Vagina (tissue), 2 donors: ENCODE results near the gene MSLN.

Experiments
- CTCF ChIP-seq, 3 experiments: fragments of 450-650 bp in 2 of 3; fragments of 200-600 bp in 1 of 3; sonication (generic) in 1 of 3; IDR thresholded peaks; one replicate each; pipeline ENCODE4 v1.5.1; 2017 to 2019; ENCODE audit warnings: antibody characterized with exemption in 3 of 3, mild to moderate bottlenecking in 2 of 3, moderate library complexity in 2 of 3
- POLR2A ChIP-seq, 2 donors: fragments of 450-650 bp; IDR thresholded peaks; one replicate each; pipeline ENCODE4 v1.6.1; 2017; ENCODE audit warnings: antibody characterized with exemption in 2 of 2, mild to moderate bottlenecking in 2 of 2, moderate library complexity in 2 of 2
- POLR2AphosphoS5 ChIP-seq, 2 donors: sonication (generic); formaldehyde crosslinking; IDR thresholded peaks; one replicate each; pipeline ENCODE4 v1.9.0; 2017; ENCODE audit warnings: antibody characterized with exemption in 2 of 2, mild to moderate bottlenecking in 2 of 2, low read depth in 1 of 2; ENCODE audit not compliant: insufficient read depth in 1 of 2

GRCh38 chr16:749010-749409 is 11.5 kb upstream of the MSLN start:
- TF ChIP-seq POLR2A (IDR thresholded peaks at IDR 0.05) (no peak), CTCF (IDR thresholded peaks at IDR 0.05) (no peak), POLR2AphosphoS5 (IDR thresholded peaks at IDR 0.05; ENCODE audit: insufficient read depth in 1 of 2, low read depth in 1 of 2) (no peak)
